ENCODE measurements around the gene ZNF10. TPM values are rescaled to one million over a fixed set of nuclear protein-coding genes. Genes with fewer than 3 reads are reported as not detected.
A peak's percentile ranks its signal among the peaks of the same experiment; 100 is the strongest.

Gene ZNF10
- total and polyA plus RNA-seq, 2 donors (not counting 1 experiment from before 2014, with no cell fraction given): 5.2 to 20.9 TPM

GRCh38 chr12:133106253-133106652, 24.2 kb upstream of the ZNF10 start:
- no peaks in the 10 kb centered on the region for H3K27me3 ChIP-seq (replicated peaks in 1 of 4; ENCODE audit: control extremely low read depth in 1 of 4, control insufficient read depth in 3 of 4, insufficient read depth in 4 of 4, low read length in 3 of 4)
- TF ChIP-seq CTCF (IDR thresholded peaks at IDR 0.05) (no peak), EZH2 (IDR thresholded peaks at IDR 0.05; ENCODE audit: borderline replicate concordance, insufficient read depth, low read depth, low read length, poor library complexity, severe bottlenecking) (no peak)
- no peaks in the 10 kb centered on the region for H3K79me2 ChIP-seq (ENCODE audit: control insufficient read depth, insufficient read depth, low read length)
- H3K4me3 Mint-ChIP-seq: no peak overlapping the region
- H3K9ac ChIP-seq (ENCODE audit: low read length): peak overlapping the region; percentile 9
- H3K9me3 Mint-ChIP-seq (ENCODE audit: insufficient read depth): peaks cover 30% of the 10 kb centered on the region
- H3K36me3 ChIP-seq (replicated peaks in 1 of 2; ENCODE audit: control extremely low read depth in 1 of 2, control insufficient read depth in 1 of 2, extremely low read depth in 1 of 2, insufficient read depth in 2 of 2, low read length in 1 of 2): peaks cover 29 to 38% of the 10 kb centered on the region in 2 experiments
- ATAC-seq (ENCODE audit: low read depth) (no peak), DNase-seq (peak; percentile 29)
- CTCF ChIA-PET: no interaction called here
- intact Hi-C loops (cut with micrococcal nuclease): no loop called here
- no peaks in the 10 kb centered on the region for H3K4me1 Mint-ChIP-seq
- no peak overlapping the region for H3K27ac ChIP-seq (ENCODE audit: low read length in 2 of 2)
- no peaks in the 10 kb centered on the region for H3K4me1 ChIP-seq (ENCODE audit: control insufficient read depth in 2 of 2, insufficient read depth in 2 of 2, low read length in 2 of 2)
- H3K4me2 ChIP-seq (replicated peaks; ENCODE audit: low read depth, low read length, poor library complexity, severe bottlenecking): no peak overlapping the region
- H3K27me3 Mint-ChIP-seq: no peaks in the 10 kb centered on the region
- H2AFZ ChIP-seq (ENCODE audit: insufficient read depth, low read depth, low read length, poor library complexity, severe bottlenecking): no peak overlapping the region
- WGBS (ENCODE audit: insufficient coverage): no CpG with 5 or more reads among the region's 5 CpGs
- peak overlapping the region in 1 of 5 experiments; percentile 23 for H3K4me3 ChIP-seq (ENCODE audit: control extremely low read depth in 1 of 5, extremely low read depth in 1 of 5, insufficient read depth in 1 of 5, low read depth in 2 of 5, low read length in 4 of 5)
- H3K27ac Mint-ChIP-seq: no peak overlapping the region
- H3K9me3 ChIP-seq (ENCODE audit: control extremely low read depth in 1 of 3, control insufficient read depth in 2 of 3, insufficient read depth in 1 of 3, low read length in 2 of 3): peaks cover 43 to 95% (median 44%) of the 10 kb centered on the region in 3 donors
- H4K20me1 ChIP-seq (ENCODE audit: control insufficient read depth, insufficient read depth, low read length, poor library complexity, severe bottlenecking): no peaks in the 10 kb centered on the region
- POLR2A ChIA-PET: no interaction called here

GRCh38 chr12:133107121-133107520, 23.3 kb upstream of the ZNF10 start:
- ChIA-PET POLR2A (no interaction called here), CTCF (no interaction called here)
- no peak for ATAC-seq (ENCODE audit: low read depth)
- Mint-ChIP-seq H3K27ac (no peak overlapping the region), H3K4me1 (no peaks in the 10 kb centered on the region), H3K27me3 (no peaks in the 10 kb centered on the region), H3K9me3 (ENCODE audit: insufficient read depth) (peaks cover 27% of the 10 kb centered on the region), H3K4me3 (no peak overlapping the region)
- H3K27me3 ChIP-seq (replicated peaks in 1 of 4; ENCODE audit: control extremely low read depth in 1 of 4, control insufficient read depth in 3 of 4, insufficient read depth in 4 of 4, low read length in 3 of 4): no peaks in the 10 kb centered on the region
- WGBS (ENCODE audit: insufficient coverage): no CpG with 5 or more reads among the region's 1 CpG
- H3K27ac ChIP-seq (ENCODE audit: low read length in 2 of 2): no peak overlapping the region
- H3K79me2 ChIP-seq (ENCODE audit: control insufficient read depth, insufficient read depth, low read length): no peaks in the 10 kb centered on the region
- DNase-seq: no peak
- H3K9ac ChIP-seq (ENCODE audit: low read length): no peak overlapping the region
- intact Hi-C loops (cut with micrococcal nuclease): no loop called here
- H3K4me1 ChIP-seq (ENCODE audit: control insufficient read depth in 2 of 2, insufficient read depth in 2 of 2, low read length in 2 of 2): no peaks in the 10 kb centered on the region
- H3K36me3 ChIP-seq (replicated peaks in 1 of 2; ENCODE audit: control extremely low read depth in 1 of 2, control insufficient read depth in 1 of 2, extremely low read depth in 1 of 2, insufficient read depth in 2 of 2, low read length in 1 of 2): peaks cover 26 to 32% of the 10 kb centered on the region in 2 experiments
- peaks cover 42 to 96% (median 46%) of the 10 kb centered on the region in 3 donors for H3K9me3 ChIP-seq (ENCODE audit: control extremely low read depth in 1 of 3, control insufficient read depth in 2 of 3, insufficient read depth in 1 of 3, low read length in 2 of 3)
- no peak overlapping the region for H2AFZ ChIP-seq (ENCODE audit: insufficient read depth, low read depth, low read length, poor library complexity, severe bottlenecking)
- H4K20me1 ChIP-seq (ENCODE audit: control insufficient read depth, insufficient read depth, low read length, poor library complexity, severe bottlenecking): no peaks in the 10 kb centered on the region
- no peak for TF ChIP-seq EZH2 (IDR thresholded peaks at IDR 0.05; ENCODE audit: borderline replicate concordance, insufficient read depth, low read depth, low read length, poor library complexity, severe bottlenecking)
- no peak overlapping the region for H3K4me2 ChIP-seq (replicated peaks; ENCODE audit: low read depth, low read length, poor library complexity, severe bottlenecking)
- peak overlapping the region in 1 of 5 experiments; percentile 42 for H3K4me3 ChIP-seq (ENCODE audit: control extremely low read depth in 1 of 5, extremely low read depth in 1 of 5, insufficient read depth in 1 of 5, low read depth in 2 of 5, low read length in 4 of 5)

Data from B cell (primary cell).